Hepatocyte (in vitro differentiated cells): ENCODE results near the gene MSMB.
"Not testable (repeated sequence)": the region's sequence is repeated elsewhere in the genome, so short reads cannot be mapped to it uniquely, and the experiment has no call there.

Experiments
- CTCF ChIP-seq: fragments of 200-600 bp; sonication (generic); IDR thresholded peaks from 2 replicates; pipeline ENCODE4 v1.5.1; 2016; ENCODE audit warnings: antibody characterized with exemption, mild to moderate bottlenecking; ENCODE audit not compliant: poor library complexity
- EZH2 ChIP-seq: fragments of 200-600 bp; sonication (generic); IDR thresholded peaks from 2 replicates; pipeline ENCODE4 v1.6.1; 2016; ENCODE audit warnings: antibody characterized with exemption, mild to moderate bottlenecking, borderline replicate concordance

- peak; percentile 52 for TF ChIP-seq CTCF
- TF ChIP-seq EZH2 = not testable (repeated sequence)
Observed at GRCh38 chr10:45983538-45984186, 62.4 kb downstream of the MSMB start.
